Endothelial cell of umbilical vein (primary cell): ENCODE results near the gene KCNQ5. TPM values are rescaled to one million over a fixed set of nuclear protein-coding genes. Genes with fewer than 3 reads are reported as not detected.

Experiments
- BruUV-seq: library from RNA; stranded (reverse); fragments of 400-500 nt; replicated peaks from 2 replicates; lab custom pipeline; 2021; lab: Mats Ljungman, UMichigan
- CTCF ChIA-PET: fragments of 300-600, 350-600 bp; sonication (Branson Sonifier 250); formaldehyde crosslinking; loops from one replicate; lab custom pipeline; 2021; ENCODE audit warnings: antibody characterized with exemption, inconsistent platforms; lab: Charles Lee
- POLR2A ChIA-PET: fragments of 300-600, 350-600 bp; sonication (Branson Sonifier 250); formaldehyde crosslinking; loops from one replicate; lab custom pipeline; 2021; ENCODE audit warnings: antibody characterized with exemption, inconsistent platforms; lab: Charles Lee
- DNase-seq: peaks from one replicate; pipeline ENCODE4 v3.0.0-alpha.2; 2011; ENCODE audit warnings: low read depth, low spot score
- FAIRE-seq: peaks from 2 replicates; lab custom pipeline; 2011; peaks lifted over from hg19 to GRCh38; lab: Jason Lieb, UNC
- H2AFZ ChIP-seq: 2 replicates; pipeline ENCODE4 v1.6.0; 2012; ENCODE audit warnings: low read depth, low read length, control low read depth, inconsistent platforms
- H3K27ac ChIP-seq: 2 replicates; pipeline ENCODE4 v1.5.1; 2011; ENCODE audit warnings: low read depth, mild to moderate bottlenecking, control low read depth, low read length, moderate library complexity; ENCODE audit not compliant: insufficient read depth
- H3K27me3 ChIP-seq, 2 experiments: 2 replicates each; pipeline versions ENCODE4 v1.6.0 to v1.6.1; 2011; ENCODE audit warnings: low read length in 2 of 2, mixed read lengths in 1 of 2; ENCODE audit not compliant: control insufficient read depth in 2 of 2, insufficient read depth in 2 of 2
- H3K36me3 ChIP-seq, 2 experiments: 2 replicates in 1 of 2; 3 replicates in 1 of 2; pipeline ENCODE4 v1.5.1; 2011; ENCODE audit warnings: low read length in 2 of 2, mild to moderate bottlenecking in 1 of 2, moderate library complexity in 1 of 2; ENCODE audit not compliant: control insufficient read depth in 2 of 2, insufficient read depth in 2 of 2; ENCODE audit errors: extremely low read depth in 1 of 2
- H3K4me1 ChIP-seq: 3 replicates; pipeline ENCODE4 v1.5.1; 2011; ENCODE audit warnings: mild to moderate bottlenecking, low read length; ENCODE audit not compliant: control insufficient read depth, insufficient read depth; ENCODE audit errors: extremely low read depth
- H3K4me2 ChIP-seq: 2 replicates; pipeline ENCODE4 v1.6.1; 2011; ENCODE audit warnings: low read length, control low read depth, mixed read lengths; ENCODE audit not compliant: insufficient read depth
- H3K4me3 ChIP-seq, 3 experiments: fragments of 200-600 bp in 1 of 3; sonication (generic), shearing (Covaris generic) in 1 of 3; replicated peaks in 1 of 3; 2 replicates each; pipeline ENCODE4 v1.5.1; 2011 to 2016; ENCODE audit warnings: control low read depth in 3 of 3, low read length in 3 of 3, mild to moderate bottlenecking in 2 of 3, inconsistent platforms in 1 of 3, low read depth in 1 of 3, moderate library complexity in 1 of 3; ENCODE audit not compliant: insufficient read depth in 1 of 3
- H3K79me2 ChIP-seq: 2 replicates; pipeline ENCODE4 v1.6.0; 2012; ENCODE audit warnings: low read length, inconsistent platforms; ENCODE audit not compliant: control insufficient read depth, insufficient read depth
- H3K9ac ChIP-seq: replicated peaks from 2 replicates; pipeline ENCODE3; 2011; ENCODE audit warnings: low read length, control low read depth; ENCODE audit not compliant: insufficient read depth; ENCODE audit errors: extremely low read depth
- H3K9me1 ChIP-seq: replicated peaks from 3 replicates; pipeline ENCODE4 v1.6.0; 2011; ENCODE audit warnings: mild to moderate bottlenecking, low read length; ENCODE audit not compliant: control insufficient read depth, insufficient read depth; ENCODE audit errors: extremely low read depth
- H3K9me3 ChIP-seq: replicated peaks from 2 replicates; pipeline ENCODE4 v1.5.1; 2012; ENCODE audit warnings: low read length, inconsistent platforms; ENCODE audit not compliant: control insufficient read depth, insufficient read depth
- H4K20me1 ChIP-seq: replicated peaks from 2 replicates; pipeline ENCODE3; 2011; ENCODE audit warnings: mild to moderate bottlenecking, low read length; ENCODE audit not compliant: control insufficient read depth, insufficient read depth; ENCODE audit errors: extremely low read depth
- CTCF ChIP-seq, 2 donors: IDR thresholded peaks; 1 replicate in 1 of 2; 2 replicates in 1 of 2; pipeline ENCODE4 v1.5.1; 2011; ENCODE audit warnings: low read length in 2 of 2, mild to moderate bottlenecking in 2 of 2, moderate library complexity in 2 of 2, control low read depth in 1 of 2, inconsistent platforms in 1 of 2, low read depth in 1 of 2; ENCODE audit not compliant: insufficient read depth in 1 of 2; ENCODE audit errors: extremely low read depth in 1 of 2
- EZH2 ChIP-seq: IDR thresholded peaks from 2 replicates; pipeline ENCODE4 v1.6.1; 2012; ENCODE audit warnings: borderline replicate concordance, low read depth, mild to moderate bottlenecking, moderate library complexity, low read length, inconsistent platforms; ENCODE audit not compliant: severe bottlenecking
- FOS ChIP-seq: IDR thresholded peaks from 2 replicates; pipeline ENCODE4 v1.6.1; 2011; ENCODE audit warnings: mild to moderate bottlenecking, low read length, moderate library complexity, borderline replicate concordance; ENCODE audit not compliant: insufficient read depth
- GATA2 ChIP-seq: IDR thresholded peaks from 2 replicates; pipeline ENCODE4 v1.7.0; 2011; ENCODE audit warnings: low read depth, mild to moderate bottlenecking, moderate library complexity, mixed read lengths, low read length; ENCODE audit not compliant: insufficient read length, insufficient read depth
- JUN ChIP-seq: IDR thresholded peaks from 2 replicates; pipeline ENCODE4 v1.6.1; 2011; ENCODE audit warnings: borderline replicate concordance, low read depth; ENCODE audit not compliant: insufficient read length, insufficient read depth
- MAX ChIP-seq: IDR thresholded peaks from 2 replicates; pipeline ENCODE4 v1.6.1; 2011; ENCODE audit not compliant: insufficient read depth, insufficient read length
- MYC ChIP-seq: IDR thresholded peaks from one replicate; pipeline ENCODE4 v1.6.1; 2011; ENCODE audit warnings: mild to moderate bottlenecking, low read depth, low read length
- POLR2A ChIP-seq: IDR thresholded peaks from 2 replicates; pipeline ENCODE4 v1.6.1; 2012; ENCODE audit warnings: low read depth, mild to moderate bottlenecking, control low read depth, low read length
- POLR2AphosphoS5 ChIP-seq: IDR thresholded peaks from 2 replicates; pipeline ENCODE4 v1.6.1; 2012; ENCODE audit warnings: low read depth, mild to moderate bottlenecking, control low read depth, low read length, moderate library complexity; ENCODE audit not compliant: insufficient read depth
- dilution Hi-C: fragments of 300-500 bp; cut with MboI; formaldehyde crosslinking; loops from one replicate; pipeline ENCODE4 v1.15.0; 2019; ENCODE audit warnings: low sequenced_read_pairs; ENCODE audit not compliant: extremely low pct_ligation_motif_present
- intact Hi-C: fragments of 100-400 bp; cut with micrococcal nuclease; formaldehyde crosslinking; loops from one replicate; pipeline ENCODE4 v1.10.0; 2022
- microRNA-seq: library from miRNA; unstranded; fragments of <30 nt; microRNA quantifications from one replicate; pipeline ENCODE4 v1.2.0, GENCODE V29; 2021; ENCODE audit warnings: borderline number of aligned reads, borderline replicate concordance
- polyA plus RNA-seq, 4 experiments: library from polyadenylated mRNA; depleted of rRNA in 3 of 4; stranded (reverse) in 3 of 4; unstranded in 1 of 4; fragments of >200 nt; gene quantifications; 2 replicates each; pipeline versions ENCODE4 v1.2.1 to v1.2.3, GENCODE V29; 2011 to 2012; ENCODE audit warnings: missing spikeins in 1 of 4
- small RNA-seq: library from RNA; depleted of rRNA; stranded (forward); fragments of <200 nt; gene quantifications from one replicate; pipeline ENCODE3, GENCODE V24; 2012; ENCODE audit warnings: low replicate concordance, low read depth; ENCODE audit not compliant: insufficient read depth, insufficient read length
- total RNA-seq: library from RNA; stranded (reverse); gene quantifications from 2 replicates; pipeline ENCODE4 v1.2.3, GENCODE V29; 2021

KCNQ5 gene
- total and polyA plus RNA-seq, 2 donors (not counting 3 experiments of a cell fraction or from before 2014, with no cell fraction given): 0.22 TPM; not detected in 1

GRCh38 chr6:73242001-73242400, 620.1 kb downstream of the KCNQ5 start:
- no peaks in the 10 kb centered on the region for H3K9me1 ChIP-seq
- H3K4me1 ChIP-seq: no peaks in the 10 kb centered on the region
- H3K27me3 ChIP-seq: peaks cover 0 to 5% of the 10 kb centered on the region in 2 experiments
- no peaks in the 10 kb centered on the region for H3K9me3 ChIP-seq
- ChIA-PET CTCF (no interaction called here), POLR2A (no interaction called here)
- H3K27ac ChIP-seq: no peak overlapping the region
- no peak for FAIRE-seq
- H3K79me2 ChIP-seq: no peaks in the 10 kb centered on the region
- no TSS peak for BruUV-seq
- H3K4me3 ChIP-seq: no peak overlapping the region
- H3K4me2 ChIP-seq: no peak overlapping the region
- H3K36me3 ChIP-seq: no peaks in the 10 kb centered on the region
- dilution Hi-C loops: no loop called here
- no peak overlapping the region for H3K9ac ChIP-seq
- no peak for TF ChIP-seq POLR2AphosphoS5
- TF ChIP-seq FOS: no peak
- no peak for TF ChIP-seq POLR2A
- no peak for TF ChIP-seq JUN
- TF ChIP-seq MYC: no peak
- no peak for TF ChIP-seq MAX
- TF ChIP-seq GATA2: no peak
- TF ChIP-seq CTCF (IDR thresholded peaks at IDR 0.05; ENCODE audit: extremely low read depth in 1 of 2, insufficient read depth in 1 of 2, low read depth in 1 of 2, low read length in 2 of 2): no peak
- TF ChIP-seq EZH2: no peak
- no peak for DNase-seq
- no peaks in the 10 kb centered on the region for H4K20me1 ChIP-seq
- no peak overlapping the region for H2AFZ ChIP-seq
- intact Hi-C loops: no loop called here

Small RNA genes lying within 50 kb of the gene (microRNA-seq; reads per million reads assigned to microRNA genes)
- gene MIR4282: not detected

Small RNA genes lying within 50 kb of the gene (small RNA-seq; reads per million reads assigned to genes)
- gene MIR4282: not detected
